Erythroblast (primary cell): Measurements from ENCODE around the gene ST7.

Experiments
- GATA1 ChIP-seq: IDR thresholded peaks from 2 replicates; pipeline ENCODE4 v1.6.1; 2011; ENCODE audit warnings: low read depth, mild to moderate bottlenecking, control low read depth, low read length, moderate library complexity
- POLR2A ChIP-seq: IDR thresholded peaks from 2 replicates; pipeline ENCODE4 v1.6.1; 2011; ENCODE audit warnings: mild to moderate bottlenecking, low read length

GRCh38 chr7:117045927-117046710 lies 92.8 kb downstream of the ST7 start:
- no peak for TF ChIP-seq POLR2A
- no peak for TF ChIP-seq GATA1
